ENCODE results near the gene PTS.
A peak's percentile ranks its signal among the peaks of the same experiment; 100 is the strongest.

Gene PTS

GRCh38 chr11:112266410-112266778 lies 40.2 kb downstream of the PTS start:
- DNase-seq: no peak

GRCh38 chr11:112267188-112267591 lies 41.0 kb downstream of the PTS start:
- DNase-seq: no peak

GRCh38 chr11:112268406-112268805 lies 42.2 kb downstream of the PTS start:
- DNase-seq: no peak

GRCh38 chr11:112269139-112269538 lies 42.9 kb downstream of the PTS start:
- no peak for DNase-seq

- no peak for DNase-seq
Observed at GRCh38 chr11:112270551-112271180, 44.4 kb downstream of the PTS start.

GRCh38 chr11:112271242-112271641 lies 45.0 kb downstream of the PTS start:
- no peak for DNase-seq

- no peak for DNase-seq
Observed at GRCh38 chr11:112273066-112273465, 46.8 kb downstream of the PTS start.

GRCh38 chr11:112274007-112274783 lies 48.0 kb downstream of the PTS start:
- DNase-seq: no peak

GRCh38 chr11:112277029-112277428 lies 50.8 kb downstream of the PTS start:
- DNase-seq: no peak

GRCh38 chr11:112277941-112278340 lies 51.7 kb downstream of the PTS start:
- no peak for DNase-seq

- DNase-seq: no peak
Observed at GRCh38 chr11:112278803-112279202, 52.6 kb downstream of the PTS start.

GRCh38 chr11:112279901-112280267 lies 53.7 kb downstream of the PTS start:
- peak; percentile 52 to 90 for DNase-seq

- DNase-seq: peak; percentile 92 to 99
Observed at GRCh38 chr11:112280268-112281126, 54.3 kb downstream of the PTS start.

- DNase-seq: peak in 1 of 2 experiments; percentile 35
Observed at GRCh38 chr11:112281726-112282125, 55.5 kb downstream of the PTS start.
